Vagina (tissue), 2 donors: Measurements from ENCODE around the gene UCN.
A peak's percentile ranks its signal among the peaks of the same experiment; 100 is the strongest.

Experiments
- CTCF ChIP-seq, 3 experiments: fragments of 450-650 bp in 2 of 3; fragments of 200-600 bp in 1 of 3; sonication (generic) in 1 of 3; IDR thresholded peaks; one replicate each; pipeline ENCODE4 v1.5.1; 2017 to 2019; ENCODE audit warnings: antibody characterized with exemption in 3 of 3, mild to moderate bottlenecking in 2 of 3, moderate library complexity in 2 of 3
- POLR2AphosphoS5 ChIP-seq, 2 donors: sonication (generic); formaldehyde crosslinking; IDR thresholded peaks; one replicate each; pipeline ENCODE4 v1.9.0; 2017; ENCODE audit warnings: antibody characterized with exemption in 2 of 2, mild to moderate bottlenecking in 2 of 2, low read depth in 1 of 2; ENCODE audit not compliant: insufficient read depth in 1 of 2

- TF ChIP-seq CTCF (IDR thresholded peaks at IDR 0.05), result no peak
- peak; percentile 92 to 95 for TF ChIP-seq POLR2AphosphoS5 (IDR thresholded peaks at IDR 0.05; ENCODE audit: insufficient read depth in 1 of 2, low read depth in 1 of 2)
These were observed 14.7 kb upstream of the UCN start, which contains the start of gene MPV17 for GRCh38 chr2:27322766-27323595.
